CD4-positive, alpha-beta T cell (primary cell): ENCODE measurements around the gene IKZF2. TPM values are rescaled to one million over a fixed set of nuclear protein-coding genes. Genes with fewer than 3 reads are reported as not detected.
A peak's percentile ranks its signal among the peaks of the same experiment; 100 is the strongest.

Experiments
- ATAC-seq: fragments of 200-7000 bp; cut with Tn5 transposase; one replicate; pipeline ENCODE4 v1.10.0; 2022; ENCODE audit warnings: mild to moderate bottlenecking; ENCODE audit not compliant: poor library complexity
- CTCF ChIA-PET: fragments of 350-600 bp; sonication (Branson Sonifier 250); formaldehyde crosslinking; loops from one replicate; lab custom pipeline; 2021; ENCODE audit warnings: antibody characterized with exemption, inconsistent platforms; lab: Charles Lee
- POLR2A ChIA-PET: fragments of 350-600 bp; sonication (Branson Sonifier 250); formaldehyde crosslinking; loops from one replicate; lab custom pipeline; 2021; ENCODE audit warnings: antibody characterized with exemption, inconsistent platforms; lab: Charles Lee
- DNase-seq, 14 experiments: peaks; one replicate each; pipeline ENCODE4 v3.0.0-alpha.2; 2013 to 2020; ENCODE audit warnings: mixed read lengths in 2 of 14
- H3K27ac ChIP-seq, 2 donors: one replicate each; pipeline versions ENCODE4 v1.5.1 to v1.7.0; 2013; ENCODE audit warnings: low read length in 2 of 2, low read depth in 1 of 2, mild to moderate bottlenecking in 1 of 2
- H3K27me3 ChIP-seq, 2 experiments: 1 replicate in 1 of 2; 2 replicates in 1 of 2; pipeline versions ENCODE4 v1.6.1 to v1.7.0; 2013; ENCODE audit warnings: low read length in 2 of 2, control low read depth in 1 of 2, mild to moderate bottlenecking in 1 of 2, moderate library complexity in 1 of 2; ENCODE audit not compliant: insufficient read depth in 2 of 2, control insufficient read depth in 1 of 2
- H3K36me3 ChIP-seq: one replicate; pipeline ENCODE4 v1.6.1; 2013; ENCODE audit warnings: low read length, control low read depth; ENCODE audit not compliant: insufficient read depth
- H3K4me1 ChIP-seq: one replicate; pipeline ENCODE4 v1.6.1; 2013; ENCODE audit warnings: low read length, control low read depth; ENCODE audit not compliant: insufficient read depth
- H3K4me3 ChIP-seq: one replicate; pipeline ENCODE4 v1.5.1; 2013; ENCODE audit warnings: mild to moderate bottlenecking, low read length, moderate library complexity
- H3K9me3 ChIP-seq, 2 experiments: 1 replicate in 1 of 2; 2 replicates in 1 of 2; pipeline versions ENCODE4 v1.6.1 to v1.7.0; 2013; ENCODE audit warnings: low read length in 2 of 2, mild to moderate bottlenecking in 2 of 2, control low read depth in 1 of 2, moderate library complexity in 1 of 2; ENCODE audit not compliant: control insufficient read depth in 1 of 2, insufficient read depth in 1 of 2
- H3K27ac Mint-ChIP-seq: one replicate; pipeline ENCODE4 v1.8.0; 2020; ENCODE audit warnings: mixed read lengths
- H3K27me3 Mint-ChIP-seq: one replicate; pipeline ENCODE4 v1.8.0; 2021; ENCODE audit warnings: mixed read lengths
- H3K36me3 Mint-ChIP-seq: one replicate; pipeline ENCODE4 v1.8.0; 2021; ENCODE audit warnings: low read depth, mixed read lengths
- H3K4me1 Mint-ChIP-seq: one replicate; pipeline ENCODE4 v1.8.0; 2021; ENCODE audit warnings: low read depth, mixed read lengths
- H3K4me3 Mint-ChIP-seq: one replicate; pipeline ENCODE4 v1.8.0; 2020; ENCODE audit warnings: mild to moderate bottlenecking, mixed read lengths
- H3K9me3 Mint-ChIP-seq: one replicate; pipeline ENCODE4 v1.8.0; 2020; ENCODE audit warnings: mixed read lengths
- CTCF ChIP-seq: fragments of 200-600 bp; IDR thresholded peaks from one replicate; pipeline ENCODE4 v1.8.0; 2022; ENCODE audit warnings: antibody characterized with exemption, mild to moderate bottlenecking
- intact Hi-C, 2 experiments: fragments of 100-400 bp; cut with DNase I in 1 of 2; cut with micrococcal nuclease in 1 of 2; formaldehyde crosslinking; loops; one replicate each; pipeline versions ENCODE4 v1.15.1 to v1.9.0; 2023 to 2025; cut with DNase I, micrococcal nuclease
- total RNA-seq, 174 experiments: library from RNA in 2 of 174; stranded (reverse) in 2 of 174; gene quantifications; one replicate each; pipeline ENCODE4 v1.2.3 and lab custom pipeline; 2021 to 2026

Gene IKZF2
- total RNA-seq, 2 experiments from 2014 or later, result 8.7 to 8.9 TPM

GRCh38 chr2:212973347-212973746, 178.1 kb downstream of the IKZF2 start:
- no peaks in the 10 kb centered on the region for H3K9me3 ChIP-seq
- no peak overlapping the region for H3K4me3 Mint-ChIP-seq
- no peaks in the 10 kb centered on the region for H3K36me3 Mint-ChIP-seq
- CTCF ChIA-PET, result no interaction called here
- peaks cover 8% of the 10 kb centered on the region for H3K4me1 Mint-ChIP-seq
- ATAC-seq (no peak), DNase-seq (no peak)
- TF ChIP-seq CTCF, result no peak
- no peaks in the 10 kb centered on the region for H3K27me3 ChIP-seq
- H3K27me3 Mint-ChIP-seq, result no peaks in the 10 kb centered on the region
- no peaks in the 10 kb centered on the region for H3K9me3 Mint-ChIP-seq
- POLR2A ChIA-PET, result interaction anchor here (0.9 kb wide), 1 partner anchor 129 kb away, joined by 3 read pairs; no protein-coding TSS in a partner anchor
- no peak overlapping the region for H3K27ac Mint-ChIP-seq
- H3K4me1 ChIP-seq, result no peaks in the 10 kb centered on the region
- H3K36me3 ChIP-seq, result no peaks in the 10 kb centered on the region
- H3K27ac ChIP-seq, result no peak overlapping the region
- H3K4me3 ChIP-seq, result no peak overlapping the region
- intact Hi-C loops, result no loop called here

GRCh38 chr2:212970132-212970531, 181.3 kb downstream of the IKZF2 start:
- ChIA-PET CTCF (no interaction called here), POLR2A (no interaction called here)
- ATAC-seq, result no peak
- Histone ChIP-seq H3K9me3 (no peaks in the 10 kb centered on the region), H3K27ac (no peak overlapping the region), H3K36me3 (no peaks in the 10 kb centered on the region), H3K4me3 (no peak overlapping the region), H3K27me3 (no peaks in the 10 kb centered on the region), H3K4me1 (no peaks in the 10 kb centered on the region)
- Mint-ChIP-seq H3K27ac (no peak overlapping the region), H3K4me3 (no peak overlapping the region), H3K4me1 (peaks cover 14% of the 10 kb centered on the region), H3K9me3 (no peaks in the 10 kb centered on the region), H3K27me3 (no peaks in the 10 kb centered on the region), H3K36me3 (no peaks in the 10 kb centered on the region)
- intact Hi-C loops, result no loop called here
- no peak for TF ChIP-seq CTCF
- no peak for DNase-seq

- ATAC-seq (no peak), DNase-seq (no peak)
- no peak for TF ChIP-seq CTCF
- Histone ChIP-seq H3K36me3 (no peaks in the 10 kb centered on the region), H3K27me3 (no peaks in the 10 kb centered on the region), H3K27ac (no peak overlapping the region), H3K9me3 (no peaks in the 10 kb centered on the region), H3K4me3 (no peak overlapping the region), H3K4me1 (no peaks in the 10 kb centered on the region)
- ChIA-PET CTCF (interaction anchor here (1.1 kb wide), 1 partner anchor 15 kb away, joined by 3 read pairs; no protein-coding TSS in a partner anchor), POLR2A (interaction anchor here (1.3 kb wide), 1 partner anchor 10 kb away, joined by 3 read pairs; no protein-coding TSS in a partner anchor)
- Mint-ChIP-seq H3K27me3 (no peaks in the 10 kb centered on the region), H3K4me3 (no peak overlapping the region), H3K4me1 (peaks cover 14% of the 10 kb centered on the region), H3K27ac (peak overlapping the region; percentile 40), H3K9me3 (no peaks in the 10 kb centered on the region), H3K36me3 (no peaks in the 10 kb centered on the region)
- intact Hi-C loops, result no loop called here
Observed at GRCh38 chr2:212968284-212969081, 182.9 kb downstream of the IKZF2 start.
